GM23338 (cell line): ENCODE measurements around the gene HK2. TPM values are rescaled to one million over a fixed set of nuclear protein-coding genes. Genes with fewer than 3 reads are reported as not detected.
"Not testable (repeated sequence)": the region's sequence is repeated elsewhere in the genome, so short reads cannot be mapped to it uniquely, and the experiment has no call there.

Source experiments
- ATAC-seq: fragments of 200-7000 bp; cut with Tn5 transposase; 3 replicates; pipeline ENCODE4 v1.9.1; 2020
- DNase-seq: peaks from one replicate; pipeline ENCODE4 v3.0.0-alpha.2; 2015; ENCODE audit warnings: low spot score
- H2AFZ ChIP-seq: fragments of 200-600 bp; sonication (generic); 2 replicates; pipeline ENCODE4 v1.8.0; 2016; ENCODE audit warnings: antibody characterized with exemption, mild to moderate bottlenecking, moderate library complexity
- H3F3A ChIP-seq: fragments of 200-600 bp; sonication (generic); replicated peaks from 2 replicates; pipeline ENCODE4 v1.8.0; 2017; ENCODE audit warnings: antibody characterized with exemption, mixed run types, low read depth
- H3K27ac ChIP-seq: fragments of 200-600 bp; sonication (generic); 2 replicates; pipeline ENCODE4 v1.6.1; 2016; ENCODE audit warnings: low read depth
- H3K27me3 ChIP-seq: fragments of 200-600 bp; sonication (generic); 2 replicates; pipeline ENCODE4 v1.8.0; 2016; ENCODE audit warnings: mild to moderate bottlenecking, mixed run types, moderate library complexity; ENCODE audit not compliant: insufficient read depth
- H3K36me3 ChIP-seq: fragments of 200-600 bp; sonication (generic); 2 replicates; pipeline ENCODE4 v1.8.0; 2016; ENCODE audit warnings: mild to moderate bottlenecking; ENCODE audit not compliant: insufficient read depth
- H3K4me1 ChIP-seq: fragments of 200-600 bp; sonication (generic); 2 replicates; pipeline ENCODE4 v1.8.0; 2016; ENCODE audit warnings: mild to moderate bottlenecking, moderate library complexity; ENCODE audit not compliant: insufficient read depth
- H3K4me2 ChIP-seq: fragments of 200-600 bp; sonication (generic); 2 replicates; pipeline ENCODE4 v1.7.1; 2017; ENCODE audit warnings: mixed run types
- H3K4me3 ChIP-seq: fragments of 200-600 bp; sonication (generic); 2 replicates; pipeline ENCODE4 v1.6.1; 2016; ENCODE audit warnings: mixed run types
- H3K79me2 ChIP-seq: fragments of 200-600 bp; sonication (generic); replicated peaks from 2 replicates; pipeline ENCODE4 v1.8.0; 2017; ENCODE audit warnings: mild to moderate bottlenecking; ENCODE audit not compliant: insufficient read depth
- H3K9me2 ChIP-seq: fragments of 200-600 bp; sonication (generic); 2 replicates; pipeline ENCODE4 v1.8.0; 2017; ENCODE audit not compliant: insufficient read depth
- H4K20me1 ChIP-seq: fragments of 200-600 bp; sonication (generic); replicated peaks from 2 replicates; pipeline ENCODE4 v1.8.0; 2017; ENCODE audit warnings: mild to moderate bottlenecking; ENCODE audit not compliant: insufficient read depth
- H3K27ac Mint-ChIP-seq: 2 replicates; pipeline ENCODE4 v1.8.0; 2020; ENCODE audit warnings: inconsistent platforms, mild to moderate bottlenecking, moderate library complexity, mixed read lengths
- H3K27me3 Mint-ChIP-seq: 3 replicates; pipeline ENCODE4 v1.8.0; 2022; ENCODE audit warnings: low read depth, mild to moderate bottlenecking, moderate library complexity, mixed read lengths, inconsistent platforms; ENCODE audit not compliant: insufficient read depth, poor library complexity
- H3K36me3 Mint-ChIP-seq: 3 replicates; pipeline ENCODE4 v1.8.0; 2021; ENCODE audit warnings: low read depth, mild to moderate bottlenecking, inconsistent platforms, moderate library complexity, mixed read lengths
- H3K4me1 Mint-ChIP-seq: 3 replicates; pipeline ENCODE4 v1.8.0; 2020; ENCODE audit warnings: mild to moderate bottlenecking, inconsistent platforms, mixed read lengths
- H3K4me3 Mint-ChIP-seq: 3 replicates; pipeline ENCODE4 v1.8.0; 2021; ENCODE audit warnings: moderate library complexity, mild to moderate bottlenecking, inconsistent platforms, mixed read lengths
- H3K9me3 Mint-ChIP-seq: 3 replicates; pipeline ENCODE4 v1.8.0; 2020; ENCODE audit warnings: moderate library complexity, mild to moderate bottlenecking, inconsistent platforms, mixed read lengths
- EZH2 ChIP-seq: fragments of 200-600 bp; sonication (generic); IDR thresholded peaks from one replicate; pipeline ENCODE4 v1.8.0; 2017; ENCODE audit warnings: antibody characterized with exemption, mild to moderate bottlenecking, low read depth; ENCODE audit not compliant: unreplicated experiment
- NANOG ChIP-seq: IDR thresholded peaks from 2 replicates; pipeline ENCODE4 v1.6.1; 2016; ENCODE audit warnings: antibody characterized with exemption, borderline replicate concordance
- POLR2AphosphoS5 ChIP-seq: IDR thresholded peaks from 2 replicates; pipeline ENCODE4 v1.6.1; 2016; ENCODE audit warnings: antibody characterized with exemption, low read depth
- polyA plus RNA-seq: library from polyadenylated mRNA; unstranded; fragments of >200 nt; fragmentation: Nextera tagmentation; extraction: Ambion mirVana; gene quantifications from 2 replicates; pipeline ENCODE4 v1.2.1, GENCODE V29; 2016
- total RNA-seq: library from RNA; depleted of rRNA; stranded (reverse); fragments of >200 nt; shearing (Covaris generic); gene quantifications from 2 replicates; pipeline ENCODE4 v1.2.3, GENCODE V29; 2014
- TF ChIP-seq, protein P1 (sequence below): IDR thresholded peaks from 2 replicates; pipeline ENCODE4 v1.6.1; 2016; ENCODE audit warnings: antibody characterized with exemption

The HK2 gene
- total and polyA plus RNA-seq, 2 experiments from 2014 or later, result 23.2 to 54.7 TPM

DNA sequence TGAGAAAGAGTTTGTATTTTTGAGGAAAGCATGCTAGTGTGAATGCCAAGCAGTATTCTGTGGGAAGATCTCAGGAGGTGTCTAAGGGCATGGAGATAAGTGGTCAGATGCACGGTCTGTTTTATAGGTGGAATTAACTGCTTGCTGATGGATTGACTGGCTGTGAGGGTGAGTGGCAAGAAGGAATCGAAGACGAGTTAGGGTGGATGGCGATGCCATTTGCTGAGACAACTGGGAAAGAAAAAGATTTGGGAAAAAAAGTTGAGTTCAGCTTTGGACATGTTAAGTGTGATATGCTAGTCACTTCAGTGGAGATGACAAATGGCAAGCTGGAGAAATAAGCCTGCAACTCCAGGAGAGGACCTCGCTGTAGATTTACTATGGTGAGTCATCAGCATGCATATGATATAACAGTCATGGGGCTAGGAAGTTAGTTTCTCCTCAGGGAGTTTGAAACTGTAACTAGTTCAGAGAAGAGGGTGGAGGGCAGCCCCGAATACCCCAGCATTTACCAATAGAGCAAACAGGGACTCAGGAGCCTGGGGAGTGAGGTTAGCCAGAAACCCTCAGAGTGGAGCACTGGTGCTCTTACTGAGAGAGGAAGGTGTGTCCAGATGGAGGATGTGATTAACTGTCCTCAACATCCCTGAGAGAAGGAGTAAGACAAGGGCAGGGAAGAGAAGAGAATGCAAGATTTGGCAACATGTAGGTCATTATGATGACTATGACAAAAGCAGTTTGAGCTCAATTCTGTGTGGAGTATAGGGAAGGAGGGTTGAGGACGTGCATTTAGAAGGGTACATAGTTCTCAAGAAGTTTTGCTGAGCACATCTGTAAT lies 2.0 kb upstream of the HK2 start:
- H3K9me2 ChIP-seq, result peaks cover 5% of the 10 kb centered on the region; the same call in 1 of the 2 replicates
- H3K4me1 ChIP-seq, result peaks cover 7% of the 10 kb centered on the region
- H3K27me3 ChIP-seq, result no peaks in the 10 kb centered on the region
- no peaks in the 10 kb centered on the region for H3K36me3 ChIP-seq
- H3K4me2 ChIP-seq, result no peak overlapping the region
- ATAC-seq (no peak), DNase-seq (no peak)
- no peak overlapping the region for H3K4me3 Mint-ChIP-seq
- H3K27ac Mint-ChIP-seq, result no peak overlapping the region
- H2AFZ ChIP-seq, result no peak overlapping the region
- no peak overlapping the region for H3K27ac ChIP-seq
- no peak overlapping the region for H3K4me3 ChIP-seq
- H4K20me1 ChIP-seq, result peaks cover 10% of the 10 kb centered on the region
- H3K36me3 Mint-ChIP-seq, result no peaks in the 10 kb centered on the region; the same call in 1 of the 3 replicates
- H3K27me3 Mint-ChIP-seq, result peaks cover 4% of the 10 kb centered on the region
- peaks cover 27% of the 10 kb centered on the region; the same call in 2 of the 3 replicates for H3K4me1 Mint-ChIP-seq
- peaks cover 4% of the 10 kb centered on the region for H3F3A ChIP-seq
- H3K9me3 Mint-ChIP-seq, result peaks cover 2% of the 10 kb centered on the region; the same call in 2 of the 3 replicates
- TF ChIP-seq EZH2 (no peak), POLR2AphosphoS5 (0 out of 2 replicates have a peak, but pooled peaks have one; percentile 21)
- TF ChIP-seq, protein P1, sequence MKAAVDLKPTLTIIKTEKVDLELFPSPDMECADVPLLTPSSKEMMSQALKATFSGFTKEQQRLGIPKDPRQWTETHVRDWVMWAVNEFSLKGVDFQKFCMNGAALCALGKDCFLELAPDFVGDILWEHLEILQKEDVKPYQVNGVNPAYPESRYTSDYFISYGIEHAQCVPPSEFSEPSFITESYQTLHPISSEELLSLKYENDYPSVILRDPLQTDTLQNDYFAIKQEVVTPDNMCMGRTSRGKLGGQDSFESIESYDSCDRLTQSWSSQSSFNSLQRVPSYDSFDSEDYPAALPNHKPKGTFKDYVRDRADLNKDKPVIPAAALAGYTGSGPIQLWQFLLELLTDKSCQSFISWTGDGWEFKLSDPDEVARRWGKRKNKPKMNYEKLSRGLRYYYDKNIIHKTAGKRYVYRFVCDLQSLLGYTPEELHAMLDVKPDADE, result no peak
- H3K79me2 ChIP-seq, result peaks cover 19% of the 10 kb centered on the region

DNA sequence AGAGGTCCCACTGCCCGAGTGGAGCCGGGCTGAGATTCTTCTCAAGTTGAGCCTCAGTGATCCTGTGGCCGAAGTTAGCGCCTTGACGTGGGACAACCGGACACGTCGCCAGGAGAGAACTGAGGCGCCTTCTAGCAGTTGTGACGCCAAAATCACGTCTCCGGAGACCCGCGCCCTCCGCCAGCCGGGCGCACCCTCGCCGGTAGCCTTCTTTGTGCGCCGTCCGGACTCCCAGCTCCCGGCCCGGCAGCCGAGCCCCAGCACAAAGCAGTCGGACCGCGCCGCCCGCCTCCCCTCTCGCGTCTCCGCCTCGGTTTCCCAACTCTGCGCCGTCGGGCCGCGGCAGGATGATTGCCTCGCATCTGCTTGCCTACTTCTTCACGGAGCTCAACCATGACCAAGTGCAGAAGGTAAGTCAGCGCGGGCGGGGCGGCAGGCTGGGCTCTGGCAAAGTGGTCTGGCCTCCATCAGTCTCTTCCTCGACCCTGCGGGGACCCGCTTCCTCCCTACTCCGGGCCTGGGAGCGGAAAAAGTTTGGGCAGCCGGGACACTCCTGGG lies 386 bp downstream of the HK2 start:
- H3K4me3 ChIP-seq, result peak overlapping the region; percentile 98
- H3K27ac ChIP-seq, result peak overlapping the region; percentile 99
- not testable (repeated sequence) for H3K27me3 ChIP-seq, H2AFZ ChIP-seq, H3K9me3 Mint-ChIP-seq, H3K9me2 ChIP-seq, ATAC-seq, H3K36me3 ChIP-seq, DNase-seq
- H3F3A ChIP-seq, result peaks cover 12% of the 10 kb centered on the region
- Mint-ChIP-seq H3K4me1 (peaks cover 43% of the 10 kb centered on the region), H3K27ac (peak overlapping the region; percentile 94), H3K36me3 (peaks cover 11% of the 10 kb centered on the region), H3K27me3 (peaks cover 10% of the 10 kb centered on the region), H3K4me3 (peak overlapping the region; percentile 95)
- H3K4me1 ChIP-seq, result peaks cover 28% of the 10 kb centered on the region
- peaks cover 42% of the 10 kb centered on the region for H3K79me2 ChIP-seq
- peak overlapping the region; percentile 99 for H3K4me2 ChIP-seq
- peaks cover 23% of the 10 kb centered on the region for H4K20me1 ChIP-seq

DNA sequence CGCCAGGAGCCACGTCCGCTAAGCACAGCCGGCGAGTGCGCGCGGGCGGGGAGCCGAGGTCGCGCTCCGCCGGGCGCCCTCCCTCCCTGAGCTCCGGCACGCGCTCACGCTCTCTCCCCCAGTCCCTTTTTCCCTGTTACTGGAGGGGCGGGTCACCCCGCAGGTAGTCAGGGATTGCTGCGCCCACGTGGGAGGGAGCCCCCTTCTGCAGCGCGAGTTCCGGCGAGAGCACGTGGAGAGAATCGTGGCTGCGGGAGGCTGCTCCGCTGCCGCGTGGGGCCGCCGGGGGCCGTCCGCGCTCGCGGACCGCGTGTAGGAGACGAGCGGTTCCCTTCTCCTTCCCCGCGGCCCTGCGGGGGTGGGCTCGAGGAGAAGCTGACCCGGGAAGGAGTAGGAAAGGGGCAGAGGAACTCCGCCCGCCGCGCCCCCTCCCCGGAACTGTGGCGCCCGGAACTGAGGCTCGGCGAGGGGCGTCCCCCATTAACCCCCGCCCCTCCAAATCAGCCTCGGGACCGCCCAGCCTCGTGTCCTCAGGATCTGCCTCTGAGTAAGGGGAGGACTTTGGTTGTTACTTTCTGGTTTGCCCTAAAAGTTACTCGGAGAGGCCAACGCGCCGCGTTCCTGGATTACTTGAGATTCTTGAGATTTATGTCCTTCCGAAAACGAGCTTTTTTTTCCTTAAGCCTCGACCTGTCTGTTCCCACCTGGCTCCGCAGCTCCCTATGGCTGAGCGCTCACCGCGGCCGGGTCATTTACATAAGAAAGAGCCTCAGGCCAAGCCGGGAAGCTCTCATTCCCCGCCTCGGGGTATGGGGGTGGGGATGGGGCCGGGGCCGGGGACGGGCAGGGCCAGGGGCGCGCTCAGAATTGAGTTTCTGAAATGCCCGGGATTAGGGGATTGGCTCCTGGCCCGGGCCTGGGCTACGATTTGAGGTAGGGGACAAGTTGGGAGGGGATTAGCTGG lies 1.1 kb downstream of the HK2 start:
- Histone ChIP-seq H3K4me3 (peak overlapping the region; percentile 98), H3F3A (peaks cover 12% of the 10 kb centered on the region), H3K4me1 (peaks cover 32% of the 10 kb centered on the region), H2AFZ (no peak overlapping the region), H3K27me3 (no peaks in the 10 kb centered on the region), H3K4me2 (peak overlapping the region; percentile 99), H3K9me2 (peaks cover 5% of the 10 kb centered on the region; the same call in 1 of the 2 replicates), H3K36me3 (no peaks in the 10 kb centered on the region), H3K79me2 (peaks cover 49% of the 10 kb centered on the region), H3K27ac (peak overlapping the region; percentile 99), H4K20me1 (peaks cover 25% of the 10 kb centered on the region)
- Mint-ChIP-seq H3K36me3 (peaks cover 11% of the 10 kb centered on the region), H3K4me3 (peak overlapping the region; percentile 95), H3K27ac (peak overlapping the region; percentile 99), H3K27me3 (peaks cover 10% of the 10 kb centered on the region), H3K9me3 (peaks cover 2% of the 10 kb centered on the region; the same call in 2 of the 3 replicates), H3K4me1 (peaks cover 45% of the 10 kb centered on the region)
- ATAC-seq, result peak; percentile 66
- DNase-seq, result peak; percentile 97
- TF ChIP-seq, protein P1, result 0 out of 2 replicates have a peak, but pooled peaks have one; percentile 21
- peak; percentile 77 for TF ChIP-seq POLR2AphosphoS5
- no peak for TF ChIP-seq NANOG
